Activated CD8-positive, alpha-beta memory T cell treated with anti-CD3 and anti-CD28 coated beads, Interleukin-2, amount 10 ng/mL, durations not matched to agents 7 days and 5 days (primary cell): ENCODE data around the gene BEGAIN. TPM values are rescaled to one million over a fixed set of nuclear protein-coding genes. Genes with fewer than 3 reads are reported as not detected.

Source experiments
- ATAC-seq: fragments of 150-1000 bp; cut with Tn5 transposase; one replicate; pipeline ENCODE4 v1.10.0; 2021; ENCODE audit warnings: moderate library complexity
- CTCF ChIA-PET: fragments of 350-600 bp; sonication (Branson Sonifier 250); formaldehyde crosslinking; loops from one replicate; lab custom pipeline; 2021; ENCODE audit warnings: antibody characterized with exemption; lab: Charles Lee
- DNase-seq: peaks from one replicate; pipeline ENCODE4 v3.0.0-alpha.2; 2020
- H3K27ac Mint-ChIP-seq: one replicate; pipeline ENCODE4 v1.8.0; 2021; ENCODE audit warnings: mild to moderate bottlenecking, mixed read lengths
- H3K27me3 Mint-ChIP-seq: one replicate; pipeline ENCODE4 v1.8.0; 2021; ENCODE audit warnings: mixed read lengths
- H3K36me3 Mint-ChIP-seq: one replicate; pipeline ENCODE4 v1.8.0; 2021; ENCODE audit warnings: mild to moderate bottlenecking, mixed read lengths
- H3K4me1 Mint-ChIP-seq: one replicate; pipeline ENCODE4 v1.8.0; 2021; ENCODE audit warnings: mixed read lengths
- H3K4me3 Mint-ChIP-seq: one replicate; pipeline ENCODE4 v1.8.0; 2021; ENCODE audit warnings: mild to moderate bottlenecking, moderate library complexity, mixed read lengths
- H3K9me3 Mint-ChIP-seq: one replicate; pipeline ENCODE4 v1.8.0; 2022; ENCODE audit warnings: low read depth, mixed read lengths
- total RNA-seq, 2 experiments: library from RNA; stranded (reverse); gene quantifications; one replicate each; pipeline ENCODE4 v1.2.3, GENCODE V29; 2021

The BEGAIN gene
- total RNA-seq, 2 experiments from 2014 or later: 1.4 to 1.8 TPM

DNA sequence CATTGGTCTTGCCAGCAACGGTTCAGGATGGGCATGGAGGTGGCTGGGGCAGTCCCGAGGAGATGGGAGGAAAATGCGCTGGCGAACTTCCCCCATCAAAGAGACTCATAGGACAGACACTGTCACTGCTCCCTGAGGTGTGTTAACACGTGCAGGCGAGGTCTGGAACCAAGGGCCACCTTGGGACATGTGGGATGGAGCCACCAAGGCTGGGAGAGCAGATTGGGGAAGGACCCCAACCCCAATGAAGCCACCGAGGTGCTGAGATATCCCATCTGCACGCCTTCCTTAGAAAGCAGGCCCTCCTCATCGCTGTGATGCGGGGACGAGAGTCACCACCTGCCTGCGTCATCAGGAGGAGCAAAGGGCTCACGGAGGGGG is 16.9 kb upstream of the BEGAIN start:
- Mint-ChIP-seq H3K4me3 (no peak overlapping the region), H3K27me3 (peaks cover 27% of the 10 kb centered on the region), H3K9me3 (peaks cover 14% of the 10 kb centered on the region), H3K36me3 (peaks cover 10% of the 10 kb centered on the region), H3K4me1 (no peaks in the 10 kb centered on the region), H3K27ac (no peak overlapping the region)
- ATAC-seq (no peak), DNase-seq (no peak)
- CTCF ChIA-PET: no interaction called here

- H3K9me3 Mint-ChIP-seq: peaks cover 14% of the 10 kb centered on the region
- ATAC-seq (no peak), DNase-seq (no peak)
- peaks cover 33% of the 10 kb centered on the region for H3K27me3 Mint-ChIP-seq
- no peak overlapping the region for H3K4me3 Mint-ChIP-seq
- H3K36me3 Mint-ChIP-seq: peaks cover 10% of the 10 kb centered on the region
- H3K27ac Mint-ChIP-seq: no peak overlapping the region
- CTCF ChIA-PET: interaction anchor here (1.7 kb wide), 1 partner anchor 42 kb away, joined by 4 read pairs; no protein-coding TSS in a partner anchor
- no peaks in the 10 kb centered on the region for H3K4me1 Mint-ChIP-seq
These were observed 16.3 kb upstream of the BEGAIN start for GRCh38 chr14:100603341-100604120.

DNA sequence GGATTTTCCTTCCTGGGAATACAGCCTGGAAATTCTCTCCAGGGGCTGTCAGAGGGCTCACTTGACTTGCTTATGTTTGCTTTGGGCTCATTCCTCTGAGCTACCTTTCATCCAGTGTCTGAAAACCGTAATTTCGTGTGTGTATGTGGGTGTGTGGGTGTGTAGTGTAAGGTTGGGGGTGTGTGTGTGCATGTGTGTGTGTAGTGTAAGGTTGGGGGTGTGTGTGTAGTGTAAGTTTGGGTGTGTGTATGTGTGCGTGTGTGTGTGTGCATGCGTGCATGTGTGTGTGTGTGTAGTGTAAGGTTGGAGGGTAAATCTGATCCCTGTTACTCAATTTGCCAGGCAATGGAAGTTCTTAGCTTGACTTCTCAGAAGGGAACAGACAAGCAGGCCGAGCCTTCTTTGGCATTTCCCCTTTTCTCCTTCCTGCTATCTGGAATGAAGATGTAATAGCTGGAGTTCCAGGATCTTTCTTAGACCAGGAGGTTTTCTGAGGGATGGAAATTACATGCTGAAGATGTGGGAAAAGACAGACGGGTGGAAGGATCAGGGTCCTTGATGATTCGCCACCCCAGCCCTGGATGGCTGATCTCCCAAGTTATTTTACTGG is 15.5 kb upstream of the BEGAIN start:
- DNase-seq (no peak), ATAC-seq (no peak)
- CTCF ChIA-PET: interaction anchor here (1.7 to 2.1 kb wide), 2 partner anchors 43 to 218 kb away, joined by 4 to 5 read pairs; no protein-coding TSS in a partner anchor
- Mint-ChIP-seq H3K27me3 (peaks cover 40% of the 10 kb centered on the region), H3K9me3 (peaks cover 14% of the 10 kb centered on the region), H3K4me3 (no peak overlapping the region), H3K36me3 (peaks cover 10% of the 10 kb centered on the region), H3K4me1 (no peaks in the 10 kb centered on the region), H3K27ac (no peak overlapping the region)

GRCh38 chr14:100601914-100602313 is 14.7 kb upstream of the BEGAIN start:
- CTCF ChIA-PET: interaction anchor here (1.7 to 2.1 kb wide), 2 partner anchors 44 to 217 kb away, joined by 4 to 5 read pairs; no protein-coding TSS in a partner anchor
- ATAC-seq: no peak
- no peaks in the 10 kb centered on the region for H3K4me1 Mint-ChIP-seq

GRCh38 chr14:100601064-100601463 is 13.8 kb upstream of the BEGAIN start:
- CTCF ChIA-PET: interaction anchor here (0.7 to 2.1 kb wide), 2 partner anchors 47 to 217 kb away, joined by 3 to 5 read pairs; no protein-coding TSS in a partner anchor
- ATAC-seq (no peak), DNase-seq (no peak)
- H3K4me1 Mint-ChIP-seq: no peaks in the 10 kb centered on the region
- no peak overlapping the region for H3K27ac Mint-ChIP-seq
- peaks cover 53% of the 10 kb centered on the region for H3K27me3 Mint-ChIP-seq
- peaks cover 10% of the 10 kb centered on the region for H3K36me3 Mint-ChIP-seq
- H3K9me3 Mint-ChIP-seq: peaks cover 14% of the 10 kb centered on the region
- H3K4me3 Mint-ChIP-seq: no peak overlapping the region

More at GRCh38 chr14:100601914-100602313, 14.7 kb upstream of the BEGAIN start:
- DNase-seq: no peak
- H3K27me3 Mint-ChIP-seq: peaks cover 47% of the 10 kb centered on the region
- H3K4me3 Mint-ChIP-seq: no peak overlapping the region
- H3K27ac Mint-ChIP-seq: no peak overlapping the region
- peaks cover 10% of the 10 kb centered on the region for H3K36me3 Mint-ChIP-seq
- H3K9me3 Mint-ChIP-seq: peaks cover 14% of the 10 kb centered on the region

GRCh38 chr14:100599981-100600380 is 12.8 kb upstream of the BEGAIN start:
- no peak overlapping the region for H3K27ac Mint-ChIP-seq
- H3K9me3 Mint-ChIP-seq: peaks cover 14% of the 10 kb centered on the region
- ATAC-seq (no peak), DNase-seq (no peak)
- H3K4me3 Mint-ChIP-seq: no peak overlapping the region
- CTCF ChIA-PET: no interaction called here
- peaks cover 10% of the 10 kb centered on the region for H3K36me3 Mint-ChIP-seq
- H3K4me1 Mint-ChIP-seq: no peaks in the 10 kb centered on the region
- H3K27me3 Mint-ChIP-seq: peaks cover 63% of the 10 kb centered on the region

- Mint-ChIP-seq H3K4me1 (no peaks in the 10 kb centered on the region), H3K4me3 (no peak overlapping the region), H3K27ac (no peak overlapping the region), H3K9me3 (no peaks in the 10 kb centered on the region), H3K27me3 (peaks cover 59% of the 10 kb centered on the region), H3K36me3 (no peaks in the 10 kb centered on the region)
- DNase-seq: no peak
- no peak for ATAC-seq
- CTCF ChIA-PET: no interaction called here
These were observed 7.4 kb upstream of the BEGAIN start for GRCh38 chr14:100594625-100594951.

DNA sequence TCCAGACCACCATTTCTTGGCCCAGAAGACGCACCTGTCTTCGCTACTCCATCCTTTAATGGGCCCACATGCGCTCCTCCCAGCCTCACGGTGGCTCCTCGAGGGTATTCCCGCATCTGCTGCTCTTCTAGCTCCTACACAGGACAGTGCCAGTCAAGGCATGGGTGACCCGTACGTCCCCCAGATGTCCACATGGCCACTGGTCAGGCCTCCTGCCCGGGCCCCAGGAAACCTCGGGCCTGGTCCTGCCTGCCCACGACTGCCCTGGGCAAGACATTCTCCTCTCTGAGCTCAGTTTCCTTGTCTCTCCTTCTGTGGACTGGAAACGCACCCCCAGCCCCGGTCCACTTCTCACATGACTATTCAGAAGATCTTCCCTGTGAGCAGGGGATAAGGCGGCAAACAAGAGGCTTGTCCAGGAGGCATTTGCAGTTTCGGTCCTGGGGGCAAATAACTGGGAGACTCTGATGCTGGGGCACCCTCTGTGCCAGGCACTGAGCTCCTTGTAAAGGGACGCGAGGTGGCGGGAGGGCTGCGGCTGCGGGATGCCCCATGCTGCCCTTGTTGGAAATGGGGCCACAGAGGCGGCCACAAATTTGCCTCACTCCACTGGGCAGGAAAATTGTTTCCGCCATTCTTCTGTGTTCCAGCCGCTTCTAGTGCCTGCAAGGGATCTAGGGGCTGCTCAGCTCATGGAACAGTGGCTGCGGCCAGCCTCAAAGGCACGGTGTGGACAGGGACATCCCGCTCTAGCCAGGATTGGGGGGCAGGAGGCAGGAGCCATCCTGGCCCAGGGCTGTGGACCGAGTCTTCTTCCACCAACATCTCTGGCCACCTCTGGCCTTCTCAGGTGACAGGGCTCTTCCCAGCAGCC is 6.8 kb upstream of the BEGAIN start:
- H3K27ac Mint-ChIP-seq: no peak overlapping the region
- H3K36me3 Mint-ChIP-seq: no peaks in the 10 kb centered on the region
- CTCF ChIA-PET: no interaction called here
- H3K4me3 Mint-ChIP-seq: no peak overlapping the region
- ATAC-seq (no peak), DNase-seq (no peak)
- H3K9me3 Mint-ChIP-seq: no peaks in the 10 kb centered on the region
- peaks cover 55% of the 10 kb centered on the region for H3K27me3 Mint-ChIP-seq
- H3K4me1 Mint-ChIP-seq: no peaks in the 10 kb centered on the region

- DNase-seq (no peak), ATAC-seq (no peak)
- no peaks in the 10 kb centered on the region for H3K9me3 Mint-ChIP-seq
- no peak overlapping the region for H3K4me3 Mint-ChIP-seq
- H3K27ac Mint-ChIP-seq: no peak overlapping the region
- H3K27me3 Mint-ChIP-seq: peaks cover 55% of the 10 kb centered on the region
- H3K4me1 Mint-ChIP-seq: no peaks in the 10 kb centered on the region
- CTCF ChIA-PET: no interaction called here
- H3K36me3 Mint-ChIP-seq: no peaks in the 10 kb centered on the region
These were observed 5.8 kb upstream of the BEGAIN start for GRCh38 chr14:100592972-100593371.

- no peak for DNase-seq
- Mint-ChIP-seq H3K4me3 (no peak overlapping the region), H3K27ac (no peak overlapping the region), H3K9me3 (no peaks in the 10 kb centered on the region), H3K4me1 (no peaks in the 10 kb centered on the region), H3K36me3 (no peaks in the 10 kb centered on the region), H3K27me3 (peaks cover 56% of the 10 kb centered on the region)
- no peak for ATAC-seq
- CTCF ChIA-PET: interaction anchor here (0.6 to 1.4 kb wide), 3 partner anchors 53 to 66 kb away, joined by 3 to 8 read pairs (median 3); no protein-coding TSS in a partner anchor
These were observed 5.3 kb upstream of the BEGAIN start for GRCh38 chr14:100592461-100592891.

DNA sequence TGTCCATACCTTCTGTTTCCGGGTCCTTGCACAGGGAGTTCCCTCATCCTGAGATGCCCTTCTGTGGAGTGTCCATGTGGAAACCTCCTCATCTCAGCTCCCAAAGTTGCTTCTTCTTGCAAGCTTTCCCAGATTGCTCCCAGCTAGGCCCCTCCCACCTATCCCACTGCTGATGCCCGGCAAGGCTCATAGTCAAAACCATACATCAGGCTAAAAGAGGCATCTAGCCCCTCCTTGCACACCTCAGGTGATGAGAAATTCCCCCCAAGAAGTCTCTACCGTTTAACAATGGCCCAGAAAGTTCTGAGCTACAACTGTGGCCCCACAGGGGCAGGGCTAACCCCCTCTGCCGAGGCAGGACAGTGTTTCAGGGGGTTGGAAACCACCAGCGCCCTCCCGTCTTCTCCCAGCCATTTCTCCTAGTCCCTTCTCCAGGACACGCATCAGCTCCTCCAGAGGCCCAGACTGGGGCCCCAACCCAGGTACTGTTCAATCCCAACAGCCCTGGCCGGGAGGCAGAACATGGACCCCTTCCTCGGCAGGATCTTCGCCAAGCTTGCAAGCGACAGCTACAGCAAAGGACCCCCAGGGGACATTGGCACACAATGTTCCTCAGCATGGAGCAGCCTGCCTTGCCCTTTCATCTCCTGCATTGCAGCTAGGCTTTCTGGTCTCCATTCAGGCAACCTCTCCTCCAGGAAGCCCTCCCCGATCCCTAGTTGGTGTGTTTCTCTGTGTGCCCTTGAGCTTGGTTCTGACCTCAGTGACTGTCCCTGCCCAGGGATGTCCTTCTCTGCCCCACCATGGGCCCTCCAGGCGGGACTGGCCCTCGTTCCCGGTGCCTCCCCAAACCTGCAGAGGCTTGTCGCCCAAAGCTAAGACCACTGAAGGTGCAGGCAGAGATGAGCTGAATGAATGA is 4.5 kb upstream of the BEGAIN start:
- Mint-ChIP-seq H3K4me1 (no peaks in the 10 kb centered on the region), H3K27ac (no peak overlapping the region), H3K9me3 (no peaks in the 10 kb centered on the region), H3K4me3 (no peak overlapping the region), H3K27me3 (peaks cover 52% of the 10 kb centered on the region), H3K36me3 (no peaks in the 10 kb centered on the region)
- DNase-seq: no peak
- CTCF ChIA-PET: interaction anchor here (0.6 to 1.4 kb wide), 3 partner anchors 54 to 66 kb away, joined by 3 to 8 read pairs (median 3); no protein-coding TSS in a partner anchor
- ATAC-seq: no peak

GRCh38 chr14:100590726-100591452 is 3.7 kb upstream of the BEGAIN start:
- CTCF ChIA-PET: interaction anchor here (1.4 kb wide), 1 partner anchor 55 kb away, joined by 8 read pairs; no protein-coding TSS in a partner anchor
- peaks cover 46% of the 10 kb centered on the region for H3K27me3 Mint-ChIP-seq
- no peak overlapping the region for H3K4me3 Mint-ChIP-seq
- H3K4me1 Mint-ChIP-seq: peaks cover 2% of the 10 kb centered on the region
- DNase-seq (no peak), ATAC-seq (no peak)
- H3K27ac Mint-ChIP-seq: no peak overlapping the region
- no peaks in the 10 kb centered on the region for H3K36me3 Mint-ChIP-seq
- H3K9me3 Mint-ChIP-seq: no peaks in the 10 kb centered on the region
